Measurements from ENCODE around the gene MIAT. TPM values are rescaled to one million over a fixed set of nuclear protein-coding genes. Genes with fewer than 3 reads are reported as not detected.

The MIAT gene
- total and polyA plus RNA-seq, 2 donors (not counting 3 experiments of a cell fraction or from before 2014, with no cell fraction given) = 0.03 to 0.80 TPM

- no TSS peak for BruUV-seq (replicated peaks)
- no peaks in the 10 kb centered on the region for H3K9me3 ChIP-seq (replicated peaks; ENCODE audit: control insufficient read depth, insufficient read depth, low read length)
- POLR2A ChIA-PET = no interaction called here
- no peaks in the 10 kb centered on the region for H3K4me1 ChIP-seq (ENCODE audit: control insufficient read depth, extremely low read depth, insufficient read depth, low read length)
- no peak within 1 kb of the TSS for H3K9ac ChIP-seq (replicated peaks; ENCODE audit: extremely low read depth, insufficient read depth, low read length)
- intact Hi-C loops (cut with micrococcal nuclease) = no loop called here
- no peaks in the 10 kb centered on the region for H3K9me1 ChIP-seq (replicated peaks; ENCODE audit: control insufficient read depth, extremely low read depth, insufficient read depth, low read length)
- H3K36me3 ChIP-seq (ENCODE audit: control insufficient read depth in 2 of 2, extremely low read depth in 1 of 2, insufficient read depth in 2 of 2, low read length in 2 of 2) = no peaks in the 10 kb centered on the region
- CTCF ChIA-PET = interaction anchor here (0.5 to 1.2 kb wide), 3 partner anchors 10 to 16 kb away, joined by 3 to 4 read pairs (median 3); no protein-coding TSS in a partner anchor
- H2AFZ ChIP-seq (ENCODE audit: low read depth, low read length) = no peak within 1 kb of the TSS
- no peak within 1 kb of the TSS for H3K27ac ChIP-seq (ENCODE audit: insufficient read depth, low read depth, low read length)
- H3K4me3 ChIP-seq (replicated peaks in 1 of 3; ENCODE audit: insufficient read depth in 1 of 3, low read depth in 1 of 3, low read length in 3 of 3) = no peak within 1 kb of the TSS
- DNase-seq (ENCODE audit: low read depth, low spot score) = no peak
- no peak for FAIRE-seq
- H3K27me3 ChIP-seq (ENCODE audit: control insufficient read depth in 2 of 2, insufficient read depth in 2 of 2, low read length in 2 of 2) = peaks cover 3 to 15% of the 10 kb centered on the region in 2 experiments
- dilution Hi-C loops (cut with MboI; ENCODE audit: extremely low pct_ligation_motif_present, low sequenced_read_pairs) = no loop called here
- no peak for TF ChIP-seq POLR2AphosphoS5 (IDR thresholded peaks at IDR 0.05; ENCODE audit: insufficient read depth, low read depth, low read length)
- no peak for TF ChIP-seq POLR2A (IDR thresholded peaks at IDR 0.05; ENCODE audit: low read depth, low read length)
- no peak for TF ChIP-seq MYC (IDR thresholded peaks at IDR 0.05; ENCODE audit: low read depth, low read length)
- no peak for TF ChIP-seq EZH2 (IDR thresholded peaks at IDR 0.05; ENCODE audit: borderline replicate concordance, low read depth, low read length, severe bottlenecking)
- TF ChIP-seq MAX (IDR thresholded peaks at IDR 0.05; ENCODE audit: insufficient read depth, insufficient read length) = no peak
- no peak for TF ChIP-seq JUN (IDR thresholded peaks at IDR 0.05; ENCODE audit: borderline replicate concordance, insufficient read depth, insufficient read length, low read depth)
- no peak for TF ChIP-seq CTCF (IDR thresholded peaks at IDR 0.05; ENCODE audit: extremely low read depth in 1 of 2, insufficient read depth in 1 of 2, low read depth in 1 of 2, low read length in 2 of 2)
- no peak for TF ChIP-seq FOS (IDR thresholded peaks at IDR 0.05; ENCODE audit: borderline replicate concordance, insufficient read depth, low read length)
- TF ChIP-seq GATA2 (IDR thresholded peaks at IDR 0.05; ENCODE audit: insufficient read depth, insufficient read length, low read depth, low read length) = no peak
- no peaks in the 10 kb centered on the region for H3K79me2 ChIP-seq (ENCODE audit: control insufficient read depth, insufficient read depth, low read length)
- no peak within 1 kb of the TSS for H3K4me2 ChIP-seq (ENCODE audit: insufficient read depth, low read length)
- no peaks in the 10 kb centered on the region for H4K20me1 ChIP-seq (replicated peaks; ENCODE audit: control insufficient read depth, extremely low read depth, insufficient read depth, low read length)
Measured at GRCh38 chr22:26617271-26618199, 39.9 kb upstream of the MIAT start, which contains the start of gene CRYBB1. CRYBB1 (minus strand) TSS chr22:26618027; CDS start chr22:26616319, 1,708 bp downstream.
